PFSK-1 (cell line): ENCODE measurements around the gene OSBPL8.

Experiments
- FOXP2 ChIP-seq: optimal IDR thresholded peaks from 2 replicates; pipeline ENCODE3; 2011; ENCODE audit warnings: borderline replicate concordance, control low read depth, inconsistent platforms; ENCODE audit not compliant: insufficient read depth; ENCODE audit errors: extremely low read length, extremely low read depth
- POLR2AphosphoS5 ChIP-seq: IDR thresholded peaks from 2 replicates; pipeline ENCODE4 v1.6.1; 2012; ENCODE audit warnings: low read depth, mild to moderate bottlenecking, control low read depth, low read length, moderate library complexity
- SIN3A ChIP-seq: IDR thresholded peaks from 2 replicates; pipeline ENCODE4 v1.6.1; 2012; ENCODE audit warnings: mild to moderate bottlenecking, low read length, moderate library complexity, borderline replicate concordance; ENCODE audit not compliant: insufficient read depth
- TAF1 ChIP-seq: IDR thresholded peaks from 2 replicates; pipeline ENCODE4 v1.6.1; 2012; ENCODE audit warnings: low read length, control low read depth, borderline replicate concordance; ENCODE audit not compliant: insufficient read depth
- TF ChIP-seq, protein P1 (sequence below), 2 experiments: IDR thresholded peaks; 2 replicates each; pipeline versions ENCODE4 v1.6.1 to v1.8.0; 2011 to 2012; ENCODE audit warnings: low read depth in 2 of 2, low read length in 2 of 2, control low read depth in 1 of 2, inconsistent platforms in 1 of 2, mild to moderate bottlenecking in 1 of 2, moderate library complexity in 1 of 2; ENCODE audit not compliant: insufficient read depth in 1 of 2

The OSBPL8 gene

DNA sequence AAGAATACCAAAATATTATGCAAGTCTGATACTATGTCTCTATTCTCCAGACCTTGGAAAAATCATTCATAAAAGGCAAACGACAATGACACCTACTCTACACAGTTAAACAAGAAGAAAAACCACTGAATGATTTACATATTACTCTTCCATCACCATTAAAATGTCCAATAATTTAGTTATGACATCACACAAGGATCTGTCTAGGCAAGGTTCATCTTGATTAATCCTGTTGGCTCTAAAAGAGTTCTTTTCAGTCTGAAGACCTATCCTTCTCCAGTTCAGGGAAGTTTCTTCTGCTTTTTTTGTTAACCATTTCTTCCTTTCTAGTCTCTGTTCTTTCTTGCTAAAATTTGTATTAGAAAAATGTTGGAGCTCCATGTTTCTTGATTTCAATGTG lies 64.0 kb downstream of the OSBPL8 start:
- TF ChIP-seq SIN3A: no peak

DNA sequence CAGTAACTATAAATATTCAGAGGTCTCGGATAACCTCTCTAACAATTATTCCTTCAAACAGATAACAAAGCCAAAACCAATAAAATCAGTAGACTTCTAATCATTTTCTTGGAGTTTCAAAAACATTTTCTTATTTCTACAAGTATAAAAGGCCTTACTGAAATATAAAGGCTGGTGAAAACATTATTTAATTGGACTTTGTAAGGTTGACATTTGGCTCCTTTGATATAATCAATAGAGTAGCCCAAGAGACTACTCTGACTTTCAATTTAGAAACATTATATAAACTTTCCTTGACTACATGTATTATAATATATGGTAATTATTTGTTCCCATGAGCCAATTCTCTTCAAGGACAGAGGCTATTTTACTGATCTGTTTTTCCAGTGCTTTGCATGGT lies 68.3 kb downstream of the OSBPL8 start:
- no peak for TF ChIP-seq SIN3A
- no peak for TF ChIP-seq TAF1
- no peak for TF ChIP-seq POLR2AphosphoS5
- no peak for TF ChIP-seq FOXP2
- TF ChIP-seq, protein P1, sequence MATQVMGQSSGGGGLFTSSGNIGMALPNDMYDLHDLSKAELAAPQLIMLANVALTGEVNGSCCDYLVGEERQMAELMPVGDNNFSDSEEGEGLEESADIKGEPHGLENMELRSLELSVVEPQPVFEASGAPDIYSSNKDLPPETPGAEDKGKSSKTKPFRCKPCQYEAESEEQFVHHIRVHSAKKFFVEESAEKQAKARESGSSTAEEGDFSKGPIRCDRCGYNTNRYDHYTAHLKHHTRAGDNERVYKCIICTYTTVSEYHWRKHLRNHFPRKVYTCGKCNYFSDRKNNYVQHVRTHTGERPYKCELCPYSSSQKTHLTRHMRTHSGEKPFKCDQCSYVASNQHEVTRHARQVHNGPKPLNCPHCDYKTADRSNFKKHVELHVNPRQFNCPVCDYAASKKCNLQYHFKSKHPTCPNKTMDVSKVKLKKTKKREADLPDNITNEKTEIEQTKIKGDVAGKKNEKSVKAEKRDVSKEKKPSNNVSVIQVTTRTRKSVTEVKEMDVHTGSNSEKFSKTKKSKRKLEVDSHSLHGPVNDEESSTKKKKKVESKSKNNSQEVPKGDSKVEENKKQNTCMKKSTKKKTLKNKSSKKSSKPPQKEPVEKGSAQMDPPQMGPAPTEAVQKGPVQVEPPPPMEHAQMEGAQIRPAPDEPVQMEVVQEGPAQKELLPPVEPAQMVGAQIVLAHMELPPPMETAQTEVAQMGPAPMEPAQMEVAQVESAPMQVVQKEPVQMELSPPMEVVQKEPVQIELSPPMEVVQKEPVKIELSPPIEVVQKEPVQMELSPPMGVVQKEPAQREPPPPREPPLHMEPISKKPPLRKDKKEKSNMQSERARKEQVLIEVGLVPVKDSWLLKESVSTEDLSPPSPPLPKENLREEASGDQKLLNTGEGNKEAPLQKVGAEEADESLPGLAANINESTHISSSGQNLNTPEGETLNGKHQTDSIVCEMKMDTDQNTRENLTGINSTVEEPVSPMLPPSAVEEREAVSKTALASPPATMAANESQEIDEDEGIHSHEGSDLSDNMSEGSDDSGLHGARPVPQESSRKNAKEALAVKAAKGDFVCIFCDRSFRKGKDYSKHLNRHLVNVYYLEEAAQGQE (IDR thresholded peaks at IDR 0.05; ENCODE audit: insufficient read depth in 1 of 2, low read depth in 2 of 2, low read length in 2 of 2): no peak

DNA sequence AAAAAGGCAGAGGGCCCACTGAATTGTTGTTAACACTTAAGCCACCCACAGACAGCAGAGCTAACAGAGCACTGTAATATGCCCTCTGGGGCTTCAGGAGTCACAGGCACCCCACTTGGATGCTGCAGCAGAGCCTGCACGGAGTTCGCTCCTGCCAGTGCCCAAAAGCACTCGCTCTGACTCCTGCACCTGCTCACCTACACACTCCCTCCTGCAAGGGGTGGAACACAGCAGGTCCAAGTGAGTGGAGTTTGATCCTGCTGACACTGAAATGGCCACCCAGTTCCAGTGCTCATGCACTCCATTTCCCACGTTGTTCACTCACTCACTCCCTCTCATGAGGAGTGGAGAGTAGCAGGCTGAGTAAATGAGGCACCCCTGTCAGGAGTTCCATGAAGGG lies 68.8 kb downstream of the OSBPL8 start:
- TF ChIP-seq, protein P1 (IDR thresholded peaks at IDR 0.05; ENCODE audit: insufficient read depth in 1 of 2, low read depth in 2 of 2, low read length in 2 of 2): no peak
- TF ChIP-seq SIN3A: no peak
- TF ChIP-seq FOXP2: no peak

DNA sequence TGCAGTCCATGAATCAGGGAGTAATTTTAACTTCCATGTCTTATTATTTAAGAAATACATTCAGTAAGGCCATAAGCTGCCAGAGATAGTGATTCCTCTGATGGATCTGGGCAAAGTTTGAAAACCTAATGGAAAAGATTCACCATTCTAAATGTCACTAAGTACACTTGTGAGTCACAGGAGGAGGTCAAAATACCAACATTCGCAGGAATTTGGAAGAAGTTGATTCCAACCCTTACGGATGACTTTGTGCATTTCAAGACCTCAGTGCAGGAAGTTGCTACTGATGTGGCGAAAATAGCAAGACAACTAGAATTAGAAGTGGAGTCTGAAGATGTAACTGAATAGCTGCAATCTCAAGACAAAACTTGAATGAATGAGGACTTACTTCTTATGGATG lies 69.8 kb downstream of the OSBPL8 start:
- TF ChIP-seq POLR2AphosphoS5 (no peak), TAF1 (no peak), FOXP2 (no peak)

DNA sequence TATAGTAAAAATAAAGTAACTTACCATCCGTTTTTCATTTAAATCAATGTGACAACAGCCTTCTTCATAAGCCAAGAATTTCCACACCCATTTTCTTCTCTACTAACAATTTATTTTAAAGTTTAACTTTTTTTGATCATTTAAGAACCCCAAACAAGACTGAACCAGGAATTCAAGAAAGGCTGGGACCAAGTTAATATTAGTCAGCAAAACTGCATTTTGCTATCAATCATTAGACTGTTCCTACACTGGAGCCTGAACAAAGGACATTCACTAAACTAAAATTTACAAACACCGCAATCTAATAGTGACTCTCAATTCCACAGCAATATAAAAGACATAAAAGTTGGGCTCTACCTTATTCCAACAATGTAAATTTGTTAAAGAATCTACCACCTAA lies 73.6 kb downstream of the OSBPL8 start:
- TF ChIP-seq FOXP2 (no peak), POLR2AphosphoS5 (no peak), TAF1 (no peak), SIN3A (no peak)
- TF ChIP-seq, protein P1 (IDR thresholded peaks at IDR 0.05; ENCODE audit: insufficient read depth in 1 of 2, low read depth in 2 of 2, low read length in 2 of 2): no peak

DNA sequence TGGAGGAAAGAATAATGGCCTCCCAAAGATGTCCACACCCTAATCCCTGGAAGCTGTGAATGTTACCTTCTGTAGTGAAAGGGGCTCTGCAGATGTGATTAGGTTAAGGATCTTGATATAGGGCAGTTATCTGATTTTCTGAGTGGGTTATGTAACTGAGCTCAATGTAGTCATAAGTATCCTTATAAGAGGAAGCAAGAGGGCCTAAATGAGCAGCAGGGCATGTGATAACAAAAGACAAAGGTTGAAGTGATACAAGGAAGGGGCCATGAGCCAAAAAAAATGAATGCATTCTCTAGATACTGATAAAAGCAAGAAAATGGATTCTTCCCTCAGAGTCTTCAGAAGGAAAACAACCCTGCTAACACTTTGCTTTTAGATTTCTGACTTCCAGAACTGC lies 78.8 kb downstream of the OSBPL8 start:
- TF ChIP-seq, protein P1 (IDR thresholded peaks at IDR 0.05; ENCODE audit: insufficient read depth in 1 of 2, low read depth in 2 of 2, low read length in 2 of 2): no peak
- TF ChIP-seq FOXP2 (no peak), TAF1 (no peak), SIN3A (no peak), POLR2AphosphoS5 (no peak)
